ENCODE results near the gene ZNF383. TPM values are rescaled to one million over a fixed set of nuclear protein-coding genes. Genes with fewer than 3 reads are reported as not detected.
"Not testable (repeated sequence)": the region's sequence is repeated elsewhere in the genome, so short reads cannot be mapped to it uniquely, and the experiment has no call there.

Gene ZNF383
- polyA plus RNA-seq, 1 of the 3 experiments (the other 2 are of a cell fraction) = 2.0 TPM

- TF ChIP-seq PBX3 (IDR thresholded peaks at IDR 0.05) (peak; percentile 99), EZH2phosphoT487 (IDR thresholded peaks at IDR 0.05; ENCODE audit: borderline replicate concordance, low read depth) (no peak), CTCF (IDR thresholded peaks at IDR 0.05) (no peak), CHD2 (IDR thresholded peaks at IDR 0.05; ENCODE audit: low read length, partially characterized antibody) (peak; percentile 91), POLR2AphosphoS5 (IDR thresholded peaks at IDR 0.05; ENCODE audit: low read depth, low read length) (peak; percentile 89), FOXM1 (IDR thresholded peaks at IDR 0.05; ENCODE audit: low read depth) (no peak), SMC3 (IDR thresholded peaks at IDR 0.05; ENCODE audit: low read depth, low read length) (no peak), TEAD4 (IDR thresholded peaks at IDR 0.05; ENCODE audit: borderline replicate concordance, insufficient read depth) (no peak), NFIC (IDR thresholded peaks at IDR 0.05; ENCODE audit: borderline replicate concordance) (no peak), GATA2 (CRISPR knock-in tag; IDR thresholded peaks at IDR 0.05) (no peak), MXI1 (IDR thresholded peaks at IDR 0.05; ENCODE audit: low read depth, low read length) (peak; percentile 74), SIN3A (IDR thresholded peaks at IDR 0.05; ENCODE audit: borderline replicate concordance, low read depth, low read length) (peak; percentile 57; the same call in 1 of the 2 replicates), ELF1 (IDR thresholded peaks at IDR 0.05) (peak; percentile 62), MAX (IDR thresholded peaks at IDR 0.05; ENCODE audit: low read depth) (peak; percentile 60), USF2 (IDR thresholded peaks at IDR 0.05; ENCODE audit: borderline replicate concordance, low read depth, low read length) (no peak)
Measured at GRCh38 chr19:37251308-37252229, 33.6 kb downstream of the ZNF383 start (continued).

- H4K20me1 ChIP-seq (ENCODE audit: insufficient read depth); H3F3A ChIP-seq (replicated peaks; ENCODE audit: insufficient read depth); H3K9ac ChIP-seq; H3K9me3 ChIP-seq; DNase-seq; H3K27me3 ChIP-seq (ENCODE audit: insufficient read depth); POLR2A ChIA-PET; H3K27ac ChIP-seq (ENCODE audit: low read depth in 2 of 2, low read length in 1 of 2); H3K36me3 ChIP-seq (replicated peaks in 1 of 2; ENCODE audit: control insufficient read depth in 1 of 2, insufficient read depth in 2 of 2, low read length in 1 of 2); H3K79me2 ChIP-seq (ENCODE audit: insufficient read depth); H3K4me2 ChIP-seq; H3K4me1 ChIP-seq (ENCODE audit: control insufficient read depth in 1 of 2, insufficient read depth in 2 of 2, low read depth in 1 of 2, low read length in 1 of 2); H3K9me2 ChIP-seq; H2AFZ ChIP-seq (ENCODE audit: low read depth); H3K4me3 ChIP-seq (ENCODE audit: low read depth in 2 of 2, low read length in 1 of 2); CTCF ChIA-PET: not testable (repeated sequence)
- 53% methylated on average over 1 of the region's 1 CpG for WGBS (ENCODE audit: low lambda C conversion rate)
Measured at GRCh38 chr19:37263028-37263427, 45.0 kb downstream of the ZNF383 start.

GRCh38 chr19:37267005-37267404 is 49.0 kb downstream of the ZNF383 start:
- WGBS (ENCODE audit: low lambda C conversion rate) = 92% methylated on average over 9 of the region's 12 CpGs
- H3K4me1 ChIP-seq (ENCODE audit: control insufficient read depth in 1 of 2, insufficient read depth in 2 of 2, low read depth in 1 of 2, low read length in 1 of 2); H3K36me3 ChIP-seq (replicated peaks in 1 of 2; ENCODE audit: control insufficient read depth in 1 of 2, insufficient read depth in 2 of 2, low read length in 1 of 2); H3K79me2 ChIP-seq (ENCODE audit: insufficient read depth); H3K27me3 ChIP-seq (ENCODE audit: insufficient read depth); H3K9ac ChIP-seq; CTCF ChIA-PET; H3K9me2 ChIP-seq; DNase-seq; H3K27ac ChIP-seq (ENCODE audit: low read depth in 2 of 2, low read length in 1 of 2); H3K4me2 ChIP-seq; H3K4me3 ChIP-seq (ENCODE audit: low read depth in 2 of 2, low read length in 1 of 2); H4K20me1 ChIP-seq (ENCODE audit: insufficient read depth); H3K9me3 ChIP-seq; H3F3A ChIP-seq (replicated peaks; ENCODE audit: insufficient read depth); POLR2A ChIA-PET; H2AFZ ChIP-seq (ENCODE audit: low read depth): not testable (repeated sequence)

GRCh38 chr19:37267755-37268154 is 49.7 kb downstream of the ZNF383 start:
- H3K36me3 ChIP-seq (replicated peaks in 1 of 2; ENCODE audit: control insufficient read depth in 1 of 2, insufficient read depth in 2 of 2, low read length in 1 of 2); H2AFZ ChIP-seq (ENCODE audit: low read depth); H3K9ac ChIP-seq; H3K4me2 ChIP-seq; H3K9me3 ChIP-seq; DNase-seq; H4K20me1 ChIP-seq (ENCODE audit: insufficient read depth); H3K9me2 ChIP-seq; H3K27me3 ChIP-seq (ENCODE audit: insufficient read depth); H3K4me3 ChIP-seq (ENCODE audit: low read depth in 2 of 2, low read length in 1 of 2); H3K79me2 ChIP-seq (ENCODE audit: insufficient read depth); POLR2A ChIA-PET; H3K27ac ChIP-seq (ENCODE audit: low read depth in 2 of 2, low read length in 1 of 2); H3F3A ChIP-seq (replicated peaks; ENCODE audit: insufficient read depth); H3K4me1 ChIP-seq (ENCODE audit: control insufficient read depth in 1 of 2, insufficient read depth in 2 of 2, low read depth in 1 of 2, low read length in 1 of 2); CTCF ChIA-PET: not testable (repeated sequence)
- 41% methylated on average over 4 of the region's 4 CpGs for WGBS (ENCODE audit: low lambda C conversion rate)

Data from SK-N-SH (cell line).